Lower leg skin (tissue), 3 donors: Measurements from ENCODE around the gene TAF15.

ENCODE experiments used
- CTCF ChIP-seq, 3 donors: fragments of 450-650 bp; IDR thresholded peaks; one replicate each; pipeline ENCODE4 v1.5.1; 2016; ENCODE audit warnings: antibody characterized with exemption in 3 of 3, mild to moderate bottlenecking in 3 of 3, moderate library complexity in 2 of 3
- POLR2A ChIP-seq, 2 donors: fragments of 450-650 bp; IDR thresholded peaks; one replicate each; pipeline ENCODE4 v1.6.1; 2016 to 2017; ENCODE audit warnings: antibody characterized with exemption in 2 of 2, mild to moderate bottlenecking in 1 of 2, moderate library complexity in 1 of 2

GRCh38 chr17:35769895-35770486, 39.3 kb upstream of the TAF15 start:
- TF ChIP-seq CTCF (IDR thresholded peaks at IDR 0.05) (no peak), POLR2A (IDR thresholded peaks at IDR 0.05) (no peak)
